ENCODE results near the gene CNIH1. TPM values are rescaled to one million over a fixed set of nuclear protein-coding genes. Genes with fewer than 3 reads are reported as not detected.

Gene CNIH1
- 294 and 306 TPM in 2 replicates for total RNA-seq

GRCh38 chr14:54440873-54441868 lies at the start of gene CNIH1:
CNIH1 (minus strand) TSS chr14:54441374; CDS start chr14:54441327, 47 bp downstream.

GRCh38 chr14:54488646-54489317 lies 47.6 kb upstream of the CNIH1 start, which contains the start of gene GMFB:
GMFB (minus strand) TSS chr14:54488980; CDS start chr14:54488927, 53 bp downstream.

GRCh38 chr14:54396493-54397335 lies 44.5 kb downstream of the CNIH1 start, which contains the start of gene CDKN3:
CDKN3 (plus strand) TSS chr14:54397007; CDS start chr14:54397069, 62 bp downstream.

Other genes with a start within 250 kb of the CNIH1 start
- gene CDKN3, start 44.4 kb downstream of the CNIH1 start, total RNA-seq: 15.2 and 17.5 TPM in 2 replicates
- gene GMFB, start 47.6 kb upstream of the CNIH1 start, total RNA-seq: 38.3 and 40.9 TPM in 2 replicates
- gene CGRRF1, start 68.5 kb upstream of the CNIH1 start, total RNA-seq: 7.9 and 12.3 TPM in 2 replicates
- gene SAMD4A, start 125.8 kb upstream of the CNIH1 start, total RNA-seq: 6.7 TPM in 2 replicates